GM11168 (cell line): ENCODE measurements around the gene ATP8B2.

ENCODE experiments used
- in situ Hi-C: fragments of 300-500 bp; cut with MboI; formaldehyde crosslinking; loops from one replicate; pipeline ENCODE4 v1.12.0; 2022; ENCODE audit warnings: low sequenced_read_pairs; ENCODE audit not compliant: unreplicated experiment

ATP8B2 gene

DNA sequence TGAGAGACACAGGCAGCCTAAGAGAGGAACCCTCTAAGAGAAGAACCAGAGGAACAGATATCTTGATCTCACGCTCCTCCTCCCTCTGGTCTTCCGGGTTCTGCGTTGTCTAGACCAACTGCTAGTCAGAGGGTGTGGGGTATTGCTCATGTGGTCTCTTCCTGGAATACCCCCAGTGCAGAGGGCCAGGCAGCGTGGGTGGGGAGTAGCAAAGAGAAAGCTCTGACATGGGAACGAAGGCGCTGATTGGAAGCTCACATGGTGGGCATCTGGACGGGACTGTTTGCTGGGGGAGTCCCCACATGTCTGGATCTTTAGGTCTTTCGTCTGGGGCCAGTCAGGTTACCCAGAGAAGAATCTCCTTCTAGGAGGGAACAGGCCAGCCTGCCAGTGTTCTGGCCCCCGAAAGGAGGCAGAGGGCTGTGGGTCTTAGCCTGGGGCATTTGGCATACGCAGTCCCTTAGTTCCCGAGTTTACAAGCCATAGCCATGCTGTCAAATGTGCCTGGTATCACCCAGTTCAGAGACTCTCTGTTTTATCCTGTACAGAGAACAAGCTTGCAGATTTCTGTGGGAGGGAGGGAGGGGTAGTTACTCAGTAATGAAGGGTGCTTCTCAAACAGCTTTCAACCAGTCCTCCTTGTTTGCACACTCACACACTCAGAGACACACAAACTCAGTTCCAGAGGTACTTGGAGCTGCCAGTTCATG lies 61.5 kb downstream of the ATP8B2 start:
- in situ Hi-C loops, result no loop called here

DNA sequence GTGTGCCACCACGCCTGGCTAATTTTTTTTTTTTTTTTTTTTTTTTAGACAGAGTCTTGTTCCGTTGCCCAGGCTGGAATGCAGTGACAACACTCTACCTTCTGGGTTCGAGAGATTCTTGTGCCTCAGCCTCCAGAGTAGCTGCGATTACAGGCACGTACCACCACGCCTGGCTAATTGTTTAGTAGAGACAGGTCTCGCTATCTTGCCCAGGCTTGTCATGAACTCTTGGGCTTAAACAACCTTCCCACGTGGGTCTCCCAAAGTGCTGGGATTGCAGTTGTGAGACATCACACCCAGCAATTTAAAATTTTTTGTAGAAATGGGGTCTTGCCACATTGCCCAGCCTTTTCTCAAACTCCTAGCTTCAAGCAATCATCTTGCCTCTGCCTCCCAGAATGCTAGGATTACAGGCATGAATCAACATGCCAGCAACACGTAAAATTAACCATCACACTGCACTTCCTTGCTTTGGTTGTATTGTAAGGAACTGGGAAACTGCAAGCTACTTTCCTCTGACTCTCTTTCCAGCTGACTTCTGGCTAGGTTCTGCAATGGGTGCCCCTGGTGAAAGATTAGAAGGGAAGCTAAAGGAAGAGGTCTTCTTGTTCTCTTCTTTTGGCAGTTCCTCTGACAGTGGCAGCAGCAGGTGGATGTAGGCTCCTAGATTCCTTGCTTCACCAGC lies 65.9 kb downstream of the ATP8B2 start:
- in situ Hi-C loops, result no loop called here

DNA sequence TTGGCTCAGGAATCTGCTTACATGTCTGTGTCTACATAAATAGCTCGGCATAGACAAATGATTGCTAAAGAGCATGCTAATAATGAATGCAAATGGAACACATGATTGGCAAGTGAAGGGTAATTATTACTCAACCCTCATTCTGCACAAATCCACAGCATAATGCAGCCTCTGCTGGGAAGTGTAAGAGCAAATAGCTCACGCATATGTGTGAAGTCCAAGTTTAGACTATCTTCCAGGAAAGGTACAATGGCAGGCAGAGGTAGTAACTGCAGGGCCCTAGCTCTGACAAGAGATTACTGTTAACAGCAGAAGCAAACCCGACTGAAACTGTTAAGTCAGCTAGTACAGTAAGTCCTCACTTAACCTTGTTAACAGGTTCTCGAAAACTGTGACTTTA lies 72.8 kb downstream of the ATP8B2 start:
- in situ Hi-C loops, result no loop called here

DNA sequence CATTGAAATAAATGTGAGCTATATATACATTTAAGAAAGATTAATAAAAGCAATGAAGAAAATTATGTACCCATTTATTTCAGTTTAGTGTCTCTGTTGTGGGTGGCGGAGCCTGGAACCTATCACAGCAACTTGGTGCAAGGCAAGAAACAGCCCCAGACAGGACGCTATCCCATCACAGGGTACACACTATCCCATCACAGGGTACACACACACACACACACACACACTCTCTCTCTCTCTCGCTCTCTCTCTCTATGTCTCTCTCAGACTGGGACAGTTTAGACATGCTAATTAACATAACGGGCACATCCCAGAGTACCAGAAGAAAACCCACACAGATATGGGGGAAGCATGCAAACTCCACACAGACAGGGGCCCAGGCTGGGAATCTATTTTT lies 73.4 kb downstream of the ATP8B2 start:
- in situ Hi-C loops, result no loop called here

DNA sequence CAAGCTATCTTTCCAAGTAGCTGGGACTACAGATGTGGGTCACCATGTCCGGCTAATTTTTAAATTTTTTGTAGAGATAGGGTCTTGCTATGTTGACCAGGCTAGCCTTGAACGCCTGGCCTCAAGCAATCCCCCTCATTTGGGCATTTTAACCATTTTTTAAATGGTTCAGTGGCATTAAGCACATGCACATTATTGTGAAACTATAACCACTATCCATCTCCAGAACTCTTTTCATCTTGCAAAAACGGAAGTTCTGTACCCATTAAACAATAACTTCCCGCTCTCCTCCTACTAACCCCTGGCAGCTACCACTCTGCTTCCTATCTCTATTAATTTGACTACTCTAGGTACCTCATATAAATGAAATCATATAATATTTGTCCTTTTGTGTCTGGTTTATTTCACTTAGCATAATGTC lies 75.1 kb downstream of the ATP8B2 start:
- in situ Hi-C loops, result no loop called here
